CD8-positive, alpha-beta memory T cell (primary cell): ENCODE results near the gene SPACA6. TPM values are rescaled to one million over a fixed set of nuclear protein-coding genes. Genes with fewer than 3 reads are reported as not detected.
A peak's percentile ranks its signal among the peaks of the same experiment; 100 is the strongest.
"Not testable (repeated sequence)": the region's sequence is repeated elsewhere in the genome, so short reads cannot be mapped to it uniquely, and the experiment has no call there.

ENCODE experiments used
- CTCF ChIA-PET: fragments of 350-600 bp; sonication (Branson Sonifier 250); formaldehyde crosslinking; loops from one replicate; lab custom pipeline; 2021; ENCODE audit warnings: antibody characterized with exemption; lab: Charles Lee
- POLR2A ChIA-PET: fragments of 350-600 bp; sonication (Branson Sonifier 250); formaldehyde crosslinking; loops from one replicate; lab custom pipeline; 2021; ENCODE audit warnings: antibody characterized with exemption; lab: Charles Lee
- DNase-seq, 5 donors: peaks; one replicate each; pipeline versions ENCODE4 v3.0.0 to v3.0.0-alpha.2; 2020 to 2022; ENCODE audit warnings: mixed read lengths in 1 of 5
- H3K27ac ChIP-seq: one replicate; pipeline ENCODE4 v1.7.0; 2013; ENCODE audit warnings: low read depth, mild to moderate bottlenecking, low read length, moderate library complexity
- H3K27me3 ChIP-seq: 2 replicates; pipeline ENCODE4 v1.7.0; 2013; ENCODE audit warnings: low read length, mild to moderate bottlenecking; ENCODE audit not compliant: insufficient read depth, poor library complexity, severe bottlenecking
- H3K36me3 ChIP-seq: 2 replicates; pipeline ENCODE4 v1.7.0; 2013; ENCODE audit warnings: mild to moderate bottlenecking, low read length, moderate library complexity; ENCODE audit not compliant: insufficient read depth
- H3K4me1 ChIP-seq: 2 replicates; pipeline ENCODE4 v1.7.0; 2013; ENCODE audit warnings: mild to moderate bottlenecking, low read length, moderate library complexity; ENCODE audit not compliant: insufficient read depth
- H3K4me3 ChIP-seq: 2 replicates; pipeline ENCODE4 v1.7.0; 2013; ENCODE audit warnings: mild to moderate bottlenecking, low read length
- H3K9me3 ChIP-seq: 2 replicates; pipeline ENCODE4 v1.7.0; 2013; ENCODE audit warnings: mild to moderate bottlenecking, low read length
- H3K27ac Mint-ChIP-seq, 8 donors: one replicate each; pipeline ENCODE4 v1.8.0; 2020 to 2021; ENCODE audit warnings: mixed read lengths in 8 of 8, mild to moderate bottlenecking in 6 of 8, inconsistent platforms in 3 of 8, moderate library complexity in 3 of 8
- H3K27me3 Mint-ChIP-seq, 2 donors: one replicate each; pipeline ENCODE4 v1.8.0; 2020 to 2021; ENCODE audit warnings: mixed read lengths in 2 of 2, mild to moderate bottlenecking in 1 of 2, moderate library complexity in 1 of 2
- H3K36me3 Mint-ChIP-seq, 3 donors: one replicate each; pipeline ENCODE4 v1.8.0; 2020 to 2021; ENCODE audit warnings: mixed read lengths in 3 of 3, inconsistent platforms in 1 of 3, mild to moderate bottlenecking in 1 of 3
- H3K4me1 Mint-ChIP-seq, 3 donors: one replicate each; pipeline ENCODE4 v1.8.0; 2020 to 2021; ENCODE audit warnings: mixed read lengths in 3 of 3, inconsistent platforms in 1 of 3, mild to moderate bottlenecking in 1 of 3
- H3K4me3 Mint-ChIP-seq, 7 donors: one replicate each; pipeline ENCODE4 v1.8.0; 2020 to 2021; ENCODE audit warnings: mixed read lengths in 7 of 7, mild to moderate bottlenecking in 6 of 7, moderate library complexity in 4 of 7, inconsistent platforms in 2 of 7
- H3K9me3 Mint-ChIP-seq, 5 donors: one replicate each; pipeline ENCODE4 v1.8.0; 2020 to 2022; ENCODE audit warnings: mixed read lengths in 5 of 5, mild to moderate bottlenecking in 3 of 5, moderate library complexity in 2 of 5, inconsistent platforms in 1 of 5
- polyA plus RNA-seq: library from polyadenylated mRNA; unstranded; fragments of 300-500 nt; fragmentation: Illumina TruSeq; gene quantifications from one replicate; pipeline ENCODE4 v1.2.3, GENCODE V29; 2021
- total RNA-seq, 2 experiments: library from RNA; stranded (reverse); gene quantifications; one replicate each; pipeline ENCODE4 v1.2.3, GENCODE V29; 2021

Gene SPACA6, protein sequence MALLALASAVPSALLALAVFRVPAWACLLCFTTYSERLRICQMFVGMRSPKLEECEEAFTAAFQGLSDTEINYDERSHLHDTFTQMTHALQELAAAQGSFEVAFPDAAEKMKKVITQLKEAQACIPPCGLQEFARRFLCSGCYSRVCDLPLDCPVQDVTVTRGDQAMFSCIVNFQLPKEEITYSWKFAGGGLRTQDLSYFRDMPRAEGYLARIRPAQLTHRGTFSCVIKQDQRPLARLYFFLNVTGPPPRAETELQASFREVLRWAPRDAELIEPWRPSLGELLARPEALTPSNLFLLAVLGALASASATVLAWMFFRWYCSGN
- 1 to 10 TPM; 3.1 to 3.3 TPM for total RNA-seq
- polyA plus RNA-seq = 2.2 TPM

- H3K4me3 Mint-ChIP-seq = peak within 1 kb of the TSS in 3 of 7 donors; percentile 1 to 69 (median 50)
- DNase-seq = no peak
- H3K9me3 ChIP-seq = no peaks in the 10 kb centered on the region
- H3K27ac Mint-ChIP-seq = peak within 1 kb of the TSS in 4 of 8 donors; percentile 15 to 71 (median 40)
- H3K4me3 ChIP-seq = no peak within 1 kb of the TSS
- H3K4me1 ChIP-seq = peaks cover 5% of the 10 kb centered on the region
- no peaks in the 10 kb centered on the region for H3K36me3 ChIP-seq
- ChIA-PET CTCF (no interaction called here), POLR2A (no interaction called here)
- peaks cover 5 to 8% of the 10 kb centered on the region in 2 donors for H3K27me3 Mint-ChIP-seq
- H3K36me3 Mint-ChIP-seq = no peaks in the 10 kb centered on the region
- peaks cover 6 to 21% (median 7%) of the 10 kb centered on the region in 3 donors for H3K4me1 Mint-ChIP-seq
- no peak within 1 kb of the TSS for H3K27ac ChIP-seq
- no peaks in the 10 kb centered on the region for H3K9me3 Mint-ChIP-seq
- peaks cover 4% of the 10 kb centered on the region for H3K27me3 ChIP-seq
Observed at GRCh38 chr19:51693260-51693659, at the start of gene SPACA6. Gene SPACA6 (plus strand): TSS chr19:51693330. CDS start chr19:51693527, 197 bp downstream.

DNA sequence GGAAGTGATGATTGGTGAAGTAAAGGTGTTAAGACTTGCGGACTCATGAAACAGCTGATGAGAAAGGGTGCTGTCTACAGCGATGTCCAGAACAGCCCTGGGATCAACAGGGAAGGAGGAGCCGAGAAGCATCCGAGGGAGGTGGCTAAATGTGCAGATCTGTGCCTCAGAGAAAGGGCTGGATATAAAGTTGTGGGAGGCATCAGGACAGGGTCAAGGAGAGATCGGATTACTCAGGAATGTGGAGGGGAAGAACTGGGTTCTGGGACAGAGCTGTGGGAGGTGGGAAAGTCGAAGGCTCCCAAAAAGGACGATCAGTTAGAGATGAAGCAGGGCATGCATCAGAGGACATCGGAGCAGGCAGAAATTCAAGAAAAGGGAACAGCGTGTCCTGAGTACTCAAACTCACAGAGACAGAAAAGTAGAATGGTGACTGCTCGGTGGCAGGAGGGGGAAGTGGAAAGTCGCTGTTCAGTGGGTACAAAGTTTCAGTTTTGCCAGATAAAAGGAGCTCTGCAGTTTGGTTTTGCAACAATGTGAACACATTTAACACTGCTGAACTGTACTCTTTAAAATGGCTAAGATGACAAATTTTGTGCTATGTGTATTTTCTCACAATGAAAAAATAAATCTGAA is 48.4 kb upstream of the SPACA6 start:
- no peak for DNase-seq
- H3K4me1 Mint-ChIP-seq = no peaks in the 10 kb centered on the region
- H3K27me3 ChIP-seq = peaks cover 3% of the 10 kb centered on the region
- no peaks in the 10 kb centered on the region for H3K36me3 Mint-ChIP-seq
- H3K4me3 Mint-ChIP-seq = no peak overlapping the region
- H3K27ac ChIP-seq = no peak overlapping the region
- no peak overlapping the region for H3K4me3 ChIP-seq
- CTCF ChIA-PET = interaction anchor here (0.9 kb wide), 1 partner anchor 12 kb away, joined by 3 read pairs; no protein-coding TSS in a partner anchor
- no peaks in the 10 kb centered on the region for H3K4me1 ChIP-seq
- H3K27me3 Mint-ChIP-seq = peaks cover 8 to 43% of the 10 kb centered on the region in 2 donors
- POLR2A ChIA-PET = no interaction called here
- peaks cover 0 to 3% (median 0%) of the 10 kb centered on the region in 5 donors for H3K9me3 Mint-ChIP-seq
- H3K27ac Mint-ChIP-seq = peak overlapping the region in 1 of 8 donors; percentile 8
- H3K9me3 ChIP-seq = no peaks in the 10 kb centered on the region
- H3K36me3 ChIP-seq = no peaks in the 10 kb centered on the region

GRCh38 chr19:51646730-51647129 is 46.4 kb upstream of the SPACA6 start, which contains the start of gene SIGLEC14:
Gene SIGLEC14 (minus strand): TSS chr19:51646825. CDS start chr19:51646759, 66 bp downstream.
- H3K4me1 ChIP-seq, DNase-seq, POLR2A ChIA-PET, H3K27me3 ChIP-seq, H3K9me3 ChIP-seq, H3K27ac ChIP-seq, H3K4me1 Mint-ChIP-seq, H3K4me3 ChIP-seq, H3K9me3 Mint-ChIP-seq, H3K36me3 Mint-ChIP-seq, H3K4me3 Mint-ChIP-seq, H3K27ac Mint-ChIP-seq, H3K36me3 ChIP-seq: not testable (repeated sequence)
- H3K27me3 Mint-ChIP-seq = peaks cover 17 to 40% of the 10 kb centered on the region in 2 donors
- CTCF ChIA-PET = interaction anchor here (1.5 kb wide), 1 partner anchor 10 kb away, joined by 6 read pairs; no protein-coding TSS in a partner anchor

DNA sequence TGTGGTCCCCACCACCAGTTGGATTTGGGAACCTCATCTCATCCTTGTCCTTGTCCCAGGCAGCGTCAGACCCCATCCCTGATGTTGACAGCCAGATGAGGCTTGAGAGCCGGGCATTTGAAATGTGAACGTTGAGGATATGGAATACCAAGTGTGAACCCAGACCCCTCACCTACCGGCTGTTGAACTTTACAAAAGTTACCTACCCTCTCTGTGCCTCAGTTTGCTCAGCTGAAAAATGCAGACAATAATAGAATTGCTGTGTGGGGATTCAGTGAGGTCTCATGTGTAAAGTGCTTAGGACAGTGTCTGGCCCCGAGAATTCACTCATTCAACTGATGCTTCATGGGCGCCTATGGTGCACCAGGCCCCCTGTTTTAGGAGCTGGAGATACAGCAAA is 45.8 kb upstream of the SPACA6 start:
- ChIA-PET POLR2A (no interaction called here), CTCF (interaction anchor here (1.5 kb wide), 1 partner anchor 10 kb away, joined by 6 read pairs; no protein-coding TSS in a partner anchor)
- Histone ChIP-seq H3K27me3 (peaks cover 3% of the 10 kb centered on the region), H3K4me3 (no peak overlapping the region), H3K36me3 (no peaks in the 10 kb centered on the region), H3K27ac (no peak overlapping the region), H3K9me3 (no peaks in the 10 kb centered on the region), H3K4me1 (no peaks in the 10 kb centered on the region)
- no peak for DNase-seq
- H3K9me3 Mint-ChIP-seq = peaks cover 0 to 4% (median 0%) of the 10 kb centered on the region in 5 donors
- H3K27ac Mint-ChIP-seq = no peak overlapping the region
- no peak overlapping the region for H3K4me3 Mint-ChIP-seq
- no peaks in the 10 kb centered on the region for H3K4me1 Mint-ChIP-seq
- no peaks in the 10 kb centered on the region for H3K36me3 Mint-ChIP-seq
- H3K27me3 Mint-ChIP-seq = peaks cover 18 to 38% of the 10 kb centered on the region in 2 donors

DNA sequence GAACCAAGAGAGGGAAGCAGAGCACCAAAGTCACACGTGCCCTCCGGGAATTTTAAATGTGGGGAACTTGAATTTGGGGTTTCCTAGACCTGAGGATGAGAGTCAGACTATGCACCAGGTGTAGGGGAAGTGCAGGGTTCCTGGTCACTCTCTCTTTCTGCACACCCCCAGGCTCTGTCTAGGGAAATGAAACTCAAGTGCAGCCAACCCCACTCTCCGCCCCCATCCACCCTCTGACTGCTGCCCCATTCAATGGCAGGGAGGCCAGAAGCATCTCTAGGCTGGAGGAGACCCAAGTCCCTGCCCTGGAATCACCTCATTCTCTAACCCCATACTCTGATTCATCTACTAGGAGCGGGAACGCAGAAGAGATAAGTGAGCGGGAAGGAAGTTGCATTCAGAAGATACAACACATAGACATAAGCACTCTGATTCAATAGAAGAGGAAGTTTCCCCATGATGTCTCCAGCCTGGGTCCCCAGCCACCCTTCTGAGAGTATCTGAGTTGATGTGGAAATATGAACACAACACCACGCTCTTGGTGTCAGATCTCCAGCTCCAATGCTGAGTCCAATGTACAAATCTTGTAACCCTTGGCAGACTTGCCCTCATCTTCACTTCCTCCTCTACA is 41.8 kb upstream of the SPACA6 start:
- CTCF ChIA-PET = no interaction called here
- H3K36me3 Mint-ChIP-seq = peaks cover 0 to 2% (median 0%) of the 10 kb centered on the region in 3 donors

DNA sequence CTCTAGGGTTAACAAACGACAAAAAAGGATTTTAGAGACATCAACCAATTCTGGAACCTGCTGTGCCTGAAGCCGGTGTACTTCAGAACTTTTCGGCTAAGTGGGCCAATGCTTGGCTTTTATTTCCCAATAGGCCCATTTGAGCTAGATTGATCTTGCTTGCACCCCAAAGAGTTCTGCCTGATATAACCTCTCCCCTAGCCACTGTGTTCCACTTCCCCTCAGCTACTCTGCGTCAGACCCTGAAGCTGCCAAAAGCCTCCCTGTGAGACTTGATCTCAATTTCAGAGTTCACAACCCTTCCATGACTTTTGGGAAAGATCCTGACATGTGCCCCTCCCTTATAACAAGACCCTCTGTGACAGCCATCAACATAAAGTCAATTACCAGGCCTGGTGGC is 40.9 kb upstream of the SPACA6 start:
- Mint-ChIP-seq H3K9me3 (peaks cover 0 to 6% (median 0%) of the 10 kb centered on the region in 5 donors), H3K36me3 (peaks cover 0 to 2% (median 0%) of the 10 kb centered on the region in 3 donors), H3K27ac (no peak overlapping the region), H3K4me3 (no peak overlapping the region), H3K27me3 (peaks cover 21 to 38% of the 10 kb centered on the region in 2 donors), H3K4me1 (peaks cover 5 to 6% (median 5%) of the 10 kb centered on the region in 3 donors)
- Histone ChIP-seq H3K9me3 (no peaks in the 10 kb centered on the region), H3K4me1 (no peaks in the 10 kb centered on the region), H3K27ac (no peak overlapping the region), H3K4me3 (no peak overlapping the region), H3K36me3 (no peaks in the 10 kb centered on the region), H3K27me3 (no peaks in the 10 kb centered on the region)
- ChIA-PET CTCF (no interaction called here), POLR2A (no interaction called here)
- DNase-seq = no peak

More for the DNA sequence above, 41.8 kb upstream of the SPACA6 start:
- no peaks in the 10 kb centered on the region for H3K4me1 ChIP-seq
- H3K4me1 Mint-ChIP-seq = no peaks in the 10 kb centered on the region
- no peaks in the 10 kb centered on the region for H3K9me3 ChIP-seq
- no peak overlapping the region for H3K4me3 Mint-ChIP-seq
- POLR2A ChIA-PET = no interaction called here
- H3K36me3 ChIP-seq = no peaks in the 10 kb centered on the region
- H3K27me3 Mint-ChIP-seq = peaks cover 19 to 34% of the 10 kb centered on the region in 2 donors
- no peak overlapping the region for H3K4me3 ChIP-seq
- H3K9me3 Mint-ChIP-seq = peaks cover 0 to 6% (median 0%) of the 10 kb centered on the region in 5 donors
- H3K27me3 ChIP-seq = peaks cover 3% of the 10 kb centered on the region
- DNase-seq = no peak
- H3K27ac ChIP-seq = no peak overlapping the region
- H3K27ac Mint-ChIP-seq = no peak overlapping the region

DNA sequence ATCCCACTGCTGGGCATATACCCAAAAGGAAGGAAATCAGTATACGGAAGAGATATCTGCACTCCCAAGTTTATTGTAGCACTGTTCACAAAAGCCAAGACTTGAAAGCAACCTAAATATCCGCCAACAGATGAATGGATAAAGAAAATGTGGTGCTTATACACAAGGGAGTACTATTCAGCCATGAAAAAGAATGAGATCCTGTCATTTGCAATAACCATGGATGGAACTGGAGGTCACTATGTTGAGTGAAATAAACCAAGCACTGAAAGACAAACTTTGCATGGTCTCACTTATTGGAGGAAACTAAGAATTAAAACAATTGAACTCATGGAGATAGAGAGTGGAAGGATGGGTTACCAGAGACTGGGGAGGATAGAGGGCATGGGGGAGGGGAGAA is 40.0 kb upstream of the SPACA6 start:
- Mint-ChIP-seq H3K36me3 (peaks cover 0 to 2% (median 0%) of the 10 kb centered on the region in 3 donors), H3K4me1 (peaks cover 5 to 6% (median 5%) of the 10 kb centered on the region in 3 donors), H3K27ac (no peak overlapping the region), H3K27me3 (peaks cover 18 to 38% of the 10 kb centered on the region in 2 donors), H3K9me3 (peaks cover 0 to 3% (median 0%) of the 10 kb centered on the region in 5 donors), H3K4me3 (no peak overlapping the region)
- POLR2A ChIA-PET = no interaction called here
- H3K36me3 ChIP-seq = no peaks in the 10 kb centered on the region
- H3K4me1 ChIP-seq = no peaks in the 10 kb centered on the region
- H3K9me3 ChIP-seq = no peaks in the 10 kb centered on the region
- no peak overlapping the region for H3K4me3 ChIP-seq
- no peak for DNase-seq
- no peaks in the 10 kb centered on the region for H3K27me3 ChIP-seq
- H3K27ac ChIP-seq = no peak overlapping the region
- CTCF ChIA-PET = interaction anchor here (1.4 kb wide), 1 partner anchor 8 kb away, joined by 4 read pairs; no protein-coding TSS in a partner anchor
